ENCODE data around the gene NDFIP1. TPM values are rescaled to one million over a fixed set of nuclear protein-coding genes. Genes with fewer than 3 reads are reported as not detected.
A peak's percentile ranks its signal among the peaks of the same experiment; 100 is the strongest.

NDFIP1 gene
- total RNA-seq, 1 donor from 2014 or later = 43.3 TPM

DNA sequence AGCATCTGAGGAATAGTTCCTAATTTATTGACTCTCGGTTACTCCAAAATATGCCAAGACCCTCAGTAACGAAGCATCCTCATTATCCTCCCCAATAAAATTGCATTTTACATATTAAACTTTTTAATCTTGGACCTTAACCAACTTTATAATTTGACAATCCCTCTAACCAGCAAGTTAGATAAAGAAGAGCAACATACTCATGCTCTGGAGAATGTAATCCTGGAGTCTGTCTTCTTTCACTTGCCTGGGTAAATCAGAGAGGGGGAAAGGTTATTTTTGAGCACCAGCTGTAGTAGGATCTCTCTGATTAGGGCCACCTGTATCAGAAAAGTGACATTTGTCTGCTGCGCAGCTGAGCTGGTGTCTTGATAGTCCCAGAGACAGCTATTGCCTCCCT is 59.8 kb downstream of the NDFIP1 start:
- Histone ChIP-seq H3K4me1 (ENCODE audit: control insufficient read depth in 3 of 3, insufficient read depth in 3 of 3, low read length in 3 of 3) (no peaks in the 10 kb centered on the region), H3K27ac (ENCODE audit: low read depth, low read length) (no peak overlapping the region), H3K27me3 (ENCODE audit: control insufficient read depth in 3 of 3, insufficient read depth in 3 of 3, low read length in 3 of 3) (no peaks in the 10 kb centered on the region), H3K9ac (ENCODE audit: low read depth in 1 of 3, low read length in 3 of 3) (no peak overlapping the region), H3K4me3 (ENCODE audit: low read length in 3 of 3) (no peak overlapping the region), H3K9me3 (ENCODE audit: control insufficient read depth in 3 of 3, low read length in 3 of 3) (no peaks in the 10 kb centered on the region), H3K36me3 (ENCODE audit: control insufficient read depth in 3 of 3, insufficient read depth in 3 of 3, low read length in 3 of 3) (no peaks in the 10 kb centered on the region)

DNA sequence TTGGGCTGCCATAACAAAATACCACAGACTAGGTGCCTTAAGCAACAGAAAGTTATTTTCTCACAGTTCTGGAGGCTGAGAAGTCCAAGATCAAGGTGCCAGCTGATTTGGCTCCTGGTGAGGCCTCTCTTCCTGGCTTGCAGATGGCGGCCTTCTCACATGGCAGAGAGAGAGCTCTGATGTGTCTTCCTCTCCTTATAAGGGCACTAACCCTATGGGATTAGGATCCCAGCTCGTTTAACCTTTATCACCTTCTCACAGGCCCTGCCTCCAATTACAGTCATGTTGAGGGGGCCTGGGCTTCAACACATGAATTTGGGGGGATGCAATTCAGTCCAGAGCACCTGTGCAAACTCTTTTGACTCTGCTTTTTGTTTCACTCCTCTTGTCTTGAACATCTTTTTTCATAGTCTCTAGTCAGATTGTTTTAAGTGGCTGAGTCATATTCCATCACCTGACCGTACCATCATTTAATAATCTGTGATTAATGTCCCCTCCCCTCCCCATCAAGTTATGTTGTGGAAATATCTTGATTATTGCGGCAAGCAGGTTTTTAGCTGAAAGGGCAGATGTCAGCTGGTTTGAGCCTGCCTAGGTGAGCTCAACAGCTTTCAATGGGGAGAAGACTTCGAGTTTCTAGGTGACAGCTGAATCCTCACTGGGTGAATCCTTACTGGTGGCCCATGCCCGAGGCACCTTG is 61.8 kb downstream of the NDFIP1 start:
- H3K9me3 ChIP-seq (ENCODE audit: control insufficient read depth in 3 of 3, low read length in 3 of 3) = no peaks in the 10 kb centered on the region
- H3K27ac ChIP-seq (ENCODE audit: low read depth, low read length) = no peak overlapping the region
- no peak overlapping the region for H3K9ac ChIP-seq (ENCODE audit: low read depth in 1 of 3, low read length in 3 of 3)
- no peak overlapping the region for H3K4me3 ChIP-seq (ENCODE audit: low read length in 3 of 3)
- no peaks in the 10 kb centered on the region for H3K36me3 ChIP-seq (ENCODE audit: control insufficient read depth in 3 of 3, insufficient read depth in 3 of 3, low read length in 3 of 3)
- no peaks in the 10 kb centered on the region for H3K27me3 ChIP-seq (ENCODE audit: control insufficient read depth in 3 of 3, insufficient read depth in 3 of 3, low read length in 3 of 3)
- peaks cover 6 to 7% (median 7%) of the 10 kb centered on the region in 3 donors for H3K4me1 ChIP-seq (ENCODE audit: control insufficient read depth in 3 of 3, insufficient read depth in 3 of 3, low read length in 3 of 3)

DNA sequence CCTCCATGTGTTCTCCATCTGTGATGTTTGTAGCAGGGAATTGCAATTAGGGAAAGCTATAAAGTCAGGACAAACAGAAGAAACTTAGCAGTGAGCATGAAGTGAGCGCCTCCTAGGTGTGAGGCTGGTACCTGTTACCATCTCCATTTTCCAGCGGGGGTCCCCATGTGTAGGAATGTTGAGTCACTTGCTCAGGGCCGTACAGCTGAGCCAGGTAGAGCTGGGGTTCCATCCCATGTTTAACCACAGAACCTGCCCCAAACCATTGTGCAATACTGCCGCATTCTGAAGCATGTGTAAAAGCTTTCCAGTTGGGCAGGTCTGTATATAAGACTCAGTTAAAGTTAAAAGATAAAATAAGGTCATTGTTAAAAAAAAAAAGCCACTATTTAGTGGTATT is 62.7 kb downstream of the NDFIP1 start:
- Histone ChIP-seq H3K9me3 (ENCODE audit: control insufficient read depth in 3 of 3, low read length in 3 of 3) (no peaks in the 10 kb centered on the region), H3K4me3 (ENCODE audit: low read length in 3 of 3) (no peak overlapping the region), H3K36me3 (ENCODE audit: control insufficient read depth in 3 of 3, insufficient read depth in 3 of 3, low read length in 3 of 3) (no peaks in the 10 kb centered on the region), H3K27ac (ENCODE audit: low read depth, low read length) (no peak overlapping the region), H3K9ac (ENCODE audit: low read depth in 1 of 3, low read length in 3 of 3) (no peak overlapping the region), H3K27me3 (ENCODE audit: control insufficient read depth in 3 of 3, insufficient read depth in 3 of 3, low read length in 3 of 3) (no peaks in the 10 kb centered on the region), H3K4me1 (ENCODE audit: control insufficient read depth in 3 of 3, insufficient read depth in 3 of 3, low read length in 3 of 3) (peaks cover 8 to 12% (median 11%) of the 10 kb centered on the region in 3 donors)

DNA sequence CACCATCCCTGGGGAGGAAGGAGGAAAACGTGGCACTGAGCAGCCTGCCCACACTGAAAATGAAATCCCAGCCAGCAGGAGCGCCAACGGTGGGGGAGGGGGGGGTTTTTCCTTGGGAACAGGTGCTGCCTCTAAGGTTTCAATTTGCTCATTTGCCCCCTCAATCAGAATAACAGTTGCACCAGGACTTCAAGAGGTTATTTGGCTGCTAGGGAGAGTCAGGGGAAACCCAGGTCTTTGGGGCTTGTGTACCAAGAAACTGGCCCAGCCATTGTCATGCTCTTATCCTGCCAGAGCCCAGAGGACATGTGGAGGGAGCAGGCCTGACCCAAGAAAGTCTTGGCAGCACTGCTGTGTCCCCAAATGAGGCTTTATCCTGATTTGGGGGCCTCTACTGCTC is 66.5 kb downstream of the NDFIP1 start:
- no peak overlapping the region for H3K27ac ChIP-seq (ENCODE audit: low read depth, low read length)

DNA sequence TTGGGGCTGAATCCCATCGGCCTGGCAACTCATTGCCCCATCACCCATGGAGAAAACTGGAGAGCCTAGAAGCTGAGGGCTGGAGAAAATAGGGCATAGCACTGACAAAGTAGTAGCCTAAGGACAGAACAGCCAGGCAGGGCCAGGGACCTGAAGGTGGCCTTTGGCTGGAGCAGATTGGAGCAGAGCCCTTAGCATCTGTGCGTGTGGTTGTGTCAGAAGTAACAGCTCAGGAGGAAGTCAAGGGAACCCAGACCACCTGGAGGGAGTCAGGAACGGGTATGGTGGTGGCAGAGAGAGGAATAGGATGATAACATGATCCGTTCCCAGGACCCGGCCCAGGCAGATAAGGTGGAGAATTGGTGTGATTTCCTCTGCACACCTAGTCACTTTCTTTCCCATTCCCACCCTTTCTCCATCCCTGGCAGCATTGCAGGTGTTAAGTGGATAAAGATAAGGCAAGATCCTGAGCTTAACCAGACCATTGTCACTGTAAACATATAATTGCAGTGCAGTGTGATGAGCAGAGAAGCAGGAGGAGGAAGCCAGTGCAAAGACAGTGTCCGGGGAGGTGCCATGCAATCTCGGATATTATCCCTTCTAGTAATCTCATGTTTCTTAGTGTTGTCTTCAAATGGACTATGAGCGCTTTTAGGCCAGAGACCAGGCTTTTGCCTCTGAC is 67.0 kb downstream of the NDFIP1 start:
- no peaks in the 10 kb centered on the region for H3K36me3 ChIP-seq (ENCODE audit: control insufficient read depth in 3 of 3, insufficient read depth in 3 of 3, low read length in 3 of 3)
- no peak overlapping the region for H3K4me3 ChIP-seq (ENCODE audit: low read length in 3 of 3)
- H3K27me3 ChIP-seq (ENCODE audit: control insufficient read depth in 3 of 3, insufficient read depth in 3 of 3, low read length in 3 of 3) = no peaks in the 10 kb centered on the region
- peaks cover 8 to 12% (median 11%) of the 10 kb centered on the region in 3 donors for H3K4me1 ChIP-seq (ENCODE audit: control insufficient read depth in 3 of 3, insufficient read depth in 3 of 3, low read length in 3 of 3)
- no peaks in the 10 kb centered on the region for H3K9me3 ChIP-seq (ENCODE audit: control insufficient read depth in 3 of 3, low read length in 3 of 3)
- no peak overlapping the region for H3K27ac ChIP-seq (ENCODE audit: low read depth, low read length)
- H3K9ac ChIP-seq (ENCODE audit: low read depth in 1 of 3, low read length in 3 of 3) = peak overlapping the region in 1 of 3 donors; percentile 57

More for the DNA sequence above, 66.5 kb downstream of the NDFIP1 start:
- Histone ChIP-seq H3K9me3 (ENCODE audit: control insufficient read depth in 3 of 3, low read length in 3 of 3) (no peaks in the 10 kb centered on the region), H3K27me3 (ENCODE audit: control insufficient read depth in 3 of 3, insufficient read depth in 3 of 3, low read length in 3 of 3) (no peaks in the 10 kb centered on the region), H3K4me1 (ENCODE audit: control insufficient read depth in 3 of 3, insufficient read depth in 3 of 3, low read length in 3 of 3) (peaks cover 8 to 12% (median 11%) of the 10 kb centered on the region in 3 donors), H3K4me3 (ENCODE audit: low read length in 3 of 3) (no peak overlapping the region), H3K36me3 (ENCODE audit: control insufficient read depth in 3 of 3, insufficient read depth in 3 of 3, low read length in 3 of 3) (no peaks in the 10 kb centered on the region), H3K9ac (ENCODE audit: low read depth in 1 of 3, low read length in 3 of 3) (peak overlapping the region in 1 of 3 donors; percentile 57)

GRCh38 chr5:142176255-142176654 is 67.7 kb downstream of the NDFIP1 start:
- Histone ChIP-seq H3K4me1 (ENCODE audit: control insufficient read depth in 3 of 3, insufficient read depth in 3 of 3, low read length in 3 of 3) (peaks cover 8 to 12% (median 11%) of the 10 kb centered on the region in 3 donors), H3K9me3 (ENCODE audit: control insufficient read depth in 3 of 3, low read length in 3 of 3) (no peaks in the 10 kb centered on the region), H3K9ac (ENCODE audit: low read depth in 1 of 3, low read length in 3 of 3) (no peak overlapping the region), H3K36me3 (ENCODE audit: control insufficient read depth in 3 of 3, insufficient read depth in 3 of 3, low read length in 3 of 3) (no peaks in the 10 kb centered on the region), H3K27me3 (ENCODE audit: control insufficient read depth in 3 of 3, insufficient read depth in 3 of 3, low read length in 3 of 3) (no peaks in the 10 kb centered on the region), H3K27ac (ENCODE audit: low read depth, low read length) (no peak overlapping the region), H3K4me3 (ENCODE audit: low read length in 3 of 3) (no peak overlapping the region)

GRCh38 chr5:142178651-142179050 is 70.1 kb downstream of the NDFIP1 start:
- H3K27ac ChIP-seq (ENCODE audit: low read depth, low read length) = no peak overlapping the region
- no peaks in the 10 kb centered on the region for H3K27me3 ChIP-seq (ENCODE audit: control insufficient read depth in 3 of 3, insufficient read depth in 3 of 3, low read length in 3 of 3)
- H3K9ac ChIP-seq (ENCODE audit: low read depth in 1 of 3, low read length in 3 of 3) = no peak overlapping the region
- H3K9me3 ChIP-seq (ENCODE audit: control insufficient read depth in 3 of 3, low read length in 3 of 3) = no peaks in the 10 kb centered on the region
- no peak overlapping the region for H3K4me3 ChIP-seq (ENCODE audit: low read length in 3 of 3)
- H3K36me3 ChIP-seq (ENCODE audit: control insufficient read depth in 3 of 3, insufficient read depth in 3 of 3, low read length in 3 of 3) = no peaks in the 10 kb centered on the region
- peaks cover 8 to 12% (median 11%) of the 10 kb centered on the region in 3 donors for H3K4me1 ChIP-seq (ENCODE audit: control insufficient read depth in 3 of 3, insufficient read depth in 3 of 3, low read length in 3 of 3)

DNA sequence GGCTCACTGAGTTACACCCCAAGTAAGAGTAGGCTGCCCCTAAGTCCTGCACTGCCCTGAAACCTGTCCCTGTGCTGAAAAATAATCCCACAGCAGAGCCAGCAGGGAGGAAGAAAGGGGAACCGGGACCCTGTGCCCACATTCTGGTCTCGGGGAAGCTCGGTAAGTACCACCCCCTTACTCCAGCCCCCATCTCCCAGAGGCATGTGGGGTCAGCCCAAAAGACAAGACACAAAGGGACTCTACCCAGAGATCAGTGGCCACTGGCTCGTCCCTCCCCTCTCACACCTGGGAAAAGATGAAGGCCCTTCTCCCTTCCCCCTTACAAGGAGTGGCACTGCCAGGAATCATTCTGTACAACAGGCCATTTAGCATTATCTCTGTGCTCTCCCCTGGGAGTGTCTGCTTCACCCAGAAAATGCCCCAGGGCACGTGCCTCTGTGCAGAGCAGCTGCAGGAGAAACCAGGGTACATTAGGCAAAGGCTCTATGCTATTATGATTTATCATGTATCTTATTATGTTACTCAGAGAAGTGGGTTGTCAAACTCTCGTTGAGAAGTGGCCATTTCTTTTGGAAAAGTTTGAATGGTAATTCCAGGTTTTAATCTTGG is 71.3 kb downstream of the NDFIP1 start:
- no peaks in the 10 kb centered on the region for H3K36me3 ChIP-seq (ENCODE audit: control insufficient read depth in 3 of 3, insufficient read depth in 3 of 3, low read length in 3 of 3)
- no peaks in the 10 kb centered on the region for H3K9me3 ChIP-seq (ENCODE audit: control insufficient read depth in 3 of 3, low read length in 3 of 3)
- H3K27ac ChIP-seq (ENCODE audit: low read depth, low read length) = no peak overlapping the region
- H3K4me3 ChIP-seq (ENCODE audit: low read length in 3 of 3) = no peak overlapping the region
- H3K9ac ChIP-seq (ENCODE audit: low read depth in 1 of 3, low read length in 3 of 3) = no peak overlapping the region
- no peaks in the 10 kb centered on the region for H3K27me3 ChIP-seq (ENCODE audit: control insufficient read depth in 3 of 3, insufficient read depth in 3 of 3, low read length in 3 of 3)
- peaks cover 7 to 10% (median 9%) of the 10 kb centered on the region in 3 donors for H3K4me1 ChIP-seq (ENCODE audit: control insufficient read depth in 3 of 3, insufficient read depth in 3 of 3, low read length in 3 of 3)

- Histone ChIP-seq H3K9ac (ENCODE audit: low read depth in 1 of 3, low read length in 3 of 3) (no peak overlapping the region), H3K4me3 (ENCODE audit: low read length in 3 of 3) (no peak overlapping the region), H3K4me1 (ENCODE audit: control insufficient read depth in 3 of 3, insufficient read depth in 3 of 3, low read length in 3 of 3) (no peaks in the 10 kb centered on the region), H3K9me3 (ENCODE audit: control insufficient read depth in 3 of 3, low read length in 3 of 3) (no peaks in the 10 kb centered on the region), H3K36me3 (ENCODE audit: control insufficient read depth in 3 of 3, insufficient read depth in 3 of 3, low read length in 3 of 3) (no peaks in the 10 kb centered on the region), H3K27ac (ENCODE audit: low read depth, low read length) (no peak overlapping the region), H3K27me3 (ENCODE audit: control insufficient read depth in 3 of 3, insufficient read depth in 3 of 3, low read length in 3 of 3) (peaks cover 0 to 4% (median 4%) of the 10 kb centered on the region in 3 donors)
Observed at GRCh38 chr5:142181096-142181495, 72.5 kb downstream of the NDFIP1 start.
